GM21515 (cell line): ENCODE results near the gene APC2.

Experiments used
- ATAC-seq: cut with Tn5 transposase; IDR thresholded peaks from one replicate; pipeline ENCODE4 v1.9.1; 2021; ENCODE audit not compliant: unreplicated experiment

The APC2 gene

DNA sequence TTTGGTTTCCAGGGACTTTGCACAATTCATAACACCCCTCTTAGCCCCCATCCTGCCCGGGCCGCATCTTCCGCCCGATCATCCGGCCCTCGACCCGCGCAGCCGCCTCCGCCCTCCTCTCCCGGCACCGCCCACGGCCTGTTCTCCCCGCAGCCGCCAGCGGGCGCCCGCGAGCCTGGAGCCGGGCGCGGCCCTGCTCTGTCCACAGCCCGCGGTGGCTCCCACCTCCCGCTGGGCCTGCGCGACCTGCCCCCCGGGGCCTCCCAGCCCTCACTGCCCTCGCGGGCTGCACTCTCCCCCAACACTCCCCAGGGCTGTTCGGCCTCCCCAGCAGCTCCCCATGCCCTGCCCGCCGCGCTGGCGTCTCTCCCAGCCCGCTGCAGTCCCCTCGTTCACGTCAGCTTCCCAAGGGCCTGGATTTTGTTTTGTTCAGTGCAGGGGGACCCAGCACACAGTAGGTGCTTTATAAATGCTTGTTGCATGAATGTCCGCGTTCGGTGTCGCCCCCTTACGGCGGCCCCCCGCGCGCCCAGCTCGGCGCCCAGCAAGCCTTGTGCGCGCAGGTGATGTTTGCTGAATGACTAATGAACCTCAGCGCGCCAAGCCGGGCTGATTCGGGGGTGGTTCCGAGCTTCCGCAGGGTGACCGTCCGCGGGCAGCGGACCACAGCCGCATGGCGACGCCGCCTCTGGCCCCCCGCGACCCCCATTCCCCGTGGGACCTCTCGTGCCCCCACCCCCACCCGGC lies 4.6 kb upstream of the APC2 start:
- ATAC-seq: peak; percentile 59

DNA sequence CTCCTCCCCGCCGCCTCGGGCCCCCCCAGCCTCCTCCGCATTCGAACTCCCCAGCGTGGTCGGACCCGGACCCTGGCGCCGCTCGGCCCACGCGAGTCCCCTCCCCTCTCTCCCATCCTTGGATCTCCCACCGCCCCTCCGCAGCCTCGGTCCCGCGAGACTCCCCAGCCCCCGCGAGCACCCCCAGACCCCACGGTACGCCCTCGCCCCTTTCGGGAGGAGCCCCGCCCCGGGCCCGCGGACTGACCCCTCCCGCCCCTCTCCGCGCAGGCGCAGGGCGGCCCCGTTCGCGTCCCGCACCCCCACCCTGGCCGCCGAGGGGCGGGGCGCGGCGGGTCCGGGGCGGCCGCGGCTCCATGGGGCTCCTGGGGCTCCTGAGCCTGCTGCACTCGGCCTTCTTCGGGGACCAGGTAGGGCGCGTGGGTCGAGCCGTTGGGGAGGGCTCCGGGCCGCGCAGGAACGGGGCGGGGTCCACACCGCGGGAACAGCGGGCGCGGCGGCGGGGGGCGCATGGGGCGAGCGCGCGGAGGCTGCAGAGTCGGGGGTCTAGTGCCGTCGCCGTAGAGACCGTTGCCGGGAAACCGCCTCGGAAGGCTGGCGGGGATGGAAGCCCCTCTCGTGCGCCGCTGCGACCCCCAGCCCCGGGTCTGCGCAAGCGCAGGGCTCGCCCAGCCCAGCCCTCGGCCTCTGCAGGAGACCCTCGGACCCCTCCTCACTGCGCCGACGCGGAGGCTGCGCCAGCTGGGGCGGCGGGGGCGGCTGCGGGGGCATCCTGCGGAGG lies 3.8 kb upstream of the APC2 start:
- ATAC-seq: no peak

DNA sequence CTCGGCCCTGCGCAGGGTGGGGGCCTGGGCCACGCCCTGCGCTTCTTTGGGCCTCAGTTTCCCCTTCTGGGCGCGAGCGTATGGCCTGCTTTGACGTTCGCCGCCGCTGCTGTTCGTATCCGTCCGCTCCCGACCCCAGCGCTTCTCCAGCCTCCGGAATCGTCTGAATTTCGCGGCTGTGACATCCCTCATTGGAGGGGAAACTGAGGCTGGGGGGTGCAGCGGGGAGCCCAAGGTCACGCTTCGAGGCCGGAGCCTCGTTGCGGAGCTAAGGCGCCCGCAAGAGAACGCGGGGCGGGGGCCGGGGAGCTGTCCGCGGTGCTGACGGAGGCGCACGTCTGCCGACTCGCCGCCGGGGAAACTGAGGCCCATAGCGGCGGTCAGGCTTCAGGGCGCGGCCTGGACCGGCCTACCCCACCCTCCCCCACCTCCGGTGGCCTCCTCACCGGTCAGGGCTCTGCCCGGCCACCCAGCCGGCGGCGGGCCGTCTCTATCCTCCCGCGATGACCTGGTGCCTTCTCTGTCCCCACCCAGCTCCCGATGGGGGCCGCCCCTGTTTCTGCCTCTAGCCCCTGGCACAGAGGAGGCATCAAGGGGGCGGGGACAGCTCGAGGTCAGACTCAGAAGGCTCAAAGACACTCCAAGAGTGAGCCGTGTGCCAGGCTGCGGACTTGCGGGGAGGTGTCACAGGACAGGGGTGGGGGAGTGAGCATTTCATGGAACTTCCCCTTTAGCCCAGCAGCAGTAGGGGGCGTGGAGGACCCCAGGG lies 3.0 kb upstream of the APC2 start:
- ATAC-seq: no peak

DNA sequence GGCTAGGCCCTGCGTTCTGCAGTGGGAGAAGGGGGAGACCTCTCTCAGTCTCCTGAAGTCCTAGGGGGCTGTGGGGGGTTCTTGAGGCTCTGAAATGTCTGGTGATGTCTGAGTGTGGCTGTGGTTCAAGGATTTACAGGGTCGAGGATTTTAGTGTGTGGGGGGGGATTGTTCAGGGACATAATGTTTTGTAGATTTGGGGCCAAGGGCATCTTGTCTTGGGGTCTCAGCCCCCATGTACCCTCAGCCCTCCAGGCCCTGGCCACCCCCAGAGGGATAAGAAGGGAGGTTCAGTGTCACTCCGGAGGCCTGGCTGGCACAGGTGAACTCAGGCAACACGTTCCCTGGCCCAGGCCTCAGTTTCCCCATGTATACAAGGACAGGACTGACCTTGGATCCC lies 2.4 kb upstream of the APC2 start:
- ATAC-seq: no peak

DNA sequence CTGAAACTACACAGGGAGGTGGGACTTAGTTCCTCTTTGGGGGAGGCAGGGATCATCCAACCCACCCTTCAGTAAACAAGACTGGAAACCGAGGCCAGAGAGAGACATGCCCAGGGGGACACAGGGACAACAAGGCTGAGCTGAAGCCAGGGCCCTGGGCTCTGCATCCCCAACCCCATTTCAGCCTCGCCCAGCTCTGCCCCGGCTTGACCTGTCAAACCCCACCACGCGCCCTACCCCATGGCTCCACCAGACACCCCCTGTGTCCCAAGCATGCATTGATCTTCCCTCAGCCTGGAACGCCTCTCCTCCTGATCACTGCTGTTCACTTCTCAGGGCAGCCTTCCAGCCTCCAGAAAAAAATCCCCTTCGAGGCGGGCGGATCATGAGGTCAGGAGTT lies 2.0 kb upstream of the APC2 start:
- ATAC-seq: no peak

DNA sequence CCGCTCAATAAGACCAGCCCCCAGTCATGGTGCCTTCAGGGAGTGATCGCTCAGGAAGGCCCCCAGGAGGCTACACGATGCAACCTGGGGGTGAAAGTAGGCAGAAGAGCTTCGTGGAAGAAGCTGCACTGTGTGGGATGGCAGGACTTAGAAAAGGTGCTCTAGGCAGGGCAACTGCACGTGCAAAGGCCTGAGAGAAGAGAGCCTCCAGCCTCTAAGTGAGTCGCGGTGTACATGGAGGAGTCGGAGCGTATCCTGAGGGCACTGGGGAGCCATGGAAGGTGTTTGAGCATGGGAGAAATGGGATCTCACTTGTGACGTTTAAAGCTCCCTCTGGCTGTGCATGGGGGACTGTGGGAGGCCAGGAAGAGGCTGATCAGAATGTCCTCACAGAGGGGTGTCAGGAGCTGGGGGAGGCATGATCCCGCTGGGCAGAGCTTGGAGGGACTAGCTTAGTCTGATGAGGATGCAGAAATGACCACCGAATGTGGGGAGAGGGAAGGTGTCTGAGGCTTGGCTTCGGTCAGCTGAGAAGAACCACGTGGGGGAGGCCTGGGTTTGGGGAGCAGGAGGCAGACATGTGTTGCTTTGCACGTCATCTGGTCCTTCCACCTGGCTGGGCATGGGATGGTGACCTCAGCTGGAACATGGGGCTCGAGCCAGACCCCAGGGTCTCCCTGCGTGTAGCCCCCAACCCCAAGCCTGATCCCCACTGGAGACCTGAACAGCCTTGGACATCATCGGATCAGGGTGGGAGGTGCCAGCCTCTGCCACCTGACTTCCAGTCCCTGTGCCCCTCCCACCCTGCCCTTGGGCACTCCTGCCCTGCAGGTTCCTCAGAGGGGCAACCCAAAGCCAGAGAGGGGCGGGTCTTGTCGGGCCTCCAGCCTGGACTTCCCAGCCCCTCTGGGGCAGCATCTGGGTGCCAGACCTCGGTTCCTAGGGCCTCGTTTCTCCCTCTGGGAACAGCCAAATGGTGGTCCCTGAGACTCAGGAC lies 1.1 kb downstream of the APC2 start:
- no peak for ATAC-seq

DNA sequence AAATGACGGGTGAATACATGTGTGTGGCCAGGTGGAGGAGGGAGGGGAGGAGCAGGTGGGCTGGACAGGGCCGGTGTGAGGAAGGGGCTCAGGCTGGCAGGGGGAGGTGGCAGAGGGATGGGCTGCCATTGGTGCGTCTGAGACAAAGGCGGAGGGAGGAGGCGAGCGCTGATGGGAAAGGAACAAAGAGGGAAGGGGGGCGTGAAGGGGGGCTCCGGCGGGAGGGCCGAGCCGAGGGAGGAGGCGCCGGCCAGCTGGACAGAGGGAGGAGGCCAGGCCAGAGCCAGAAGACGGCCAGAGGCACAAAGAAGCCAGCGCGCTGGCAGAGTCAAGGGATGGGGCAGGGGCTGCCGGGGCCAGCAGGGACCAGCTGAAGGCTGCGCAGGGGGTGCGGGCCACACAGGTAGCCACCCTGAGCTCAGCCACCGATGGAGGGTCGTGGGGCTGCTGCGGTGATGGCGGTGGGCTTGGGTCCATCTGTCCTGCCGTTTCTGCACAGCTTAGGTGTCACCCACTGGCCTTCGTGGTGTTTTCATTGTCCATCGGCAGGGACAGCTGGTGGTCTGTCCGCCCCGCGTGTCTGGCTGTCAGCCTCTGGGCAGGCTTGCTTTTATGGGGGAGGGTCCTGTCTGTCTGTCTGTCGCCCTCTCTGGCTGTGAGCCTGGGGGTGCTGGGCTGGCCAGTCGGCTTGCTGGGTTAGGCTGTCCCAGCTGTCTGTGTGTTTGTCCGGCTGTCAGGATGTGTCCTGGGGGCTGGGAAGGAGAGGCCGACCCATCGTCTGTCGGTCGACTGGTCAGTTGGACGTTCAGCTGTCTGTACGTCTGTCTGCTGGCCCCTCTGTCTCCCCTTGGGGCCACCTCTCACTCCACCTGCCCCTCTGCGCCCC lies 2.2 kb downstream of the APC2 start:
- ATAC-seq: no peak

DNA sequence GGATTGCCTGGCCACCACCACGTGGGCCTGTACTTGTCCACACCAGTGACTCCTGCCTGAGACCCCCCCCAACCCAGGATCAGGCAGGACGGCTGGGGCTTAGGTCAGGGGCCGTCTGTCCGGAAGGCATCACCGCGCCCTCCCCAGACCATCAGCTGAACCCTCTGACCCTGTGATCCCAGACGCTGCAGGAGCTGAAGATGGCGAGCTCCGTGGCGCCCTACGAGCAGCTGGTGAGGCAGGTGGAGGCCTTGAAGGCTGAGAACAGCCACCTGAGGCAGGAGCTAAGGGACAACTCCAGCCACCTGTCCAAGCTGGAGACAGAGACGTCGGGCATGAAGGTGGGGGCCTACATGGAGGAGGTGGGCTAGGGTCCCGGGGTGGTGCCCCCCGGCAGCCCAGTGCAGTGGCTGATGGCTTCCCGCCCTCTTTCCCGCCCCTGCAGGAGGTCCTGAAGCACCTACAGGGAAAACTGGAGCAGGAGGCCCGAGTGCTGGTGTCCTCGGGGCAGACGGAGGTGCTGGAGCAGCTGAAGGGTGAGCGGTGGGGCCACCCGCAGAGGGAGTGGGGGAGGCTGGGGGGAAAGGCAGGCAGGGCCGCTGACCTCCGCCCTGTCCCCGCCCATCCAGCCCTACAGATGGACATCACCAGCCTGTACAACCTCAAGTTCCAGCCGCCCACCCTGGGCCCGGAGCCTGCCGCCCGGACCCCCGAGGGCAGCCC lies 3.0 kb downstream of the APC2 start:
- no peak for ATAC-seq

DNA sequence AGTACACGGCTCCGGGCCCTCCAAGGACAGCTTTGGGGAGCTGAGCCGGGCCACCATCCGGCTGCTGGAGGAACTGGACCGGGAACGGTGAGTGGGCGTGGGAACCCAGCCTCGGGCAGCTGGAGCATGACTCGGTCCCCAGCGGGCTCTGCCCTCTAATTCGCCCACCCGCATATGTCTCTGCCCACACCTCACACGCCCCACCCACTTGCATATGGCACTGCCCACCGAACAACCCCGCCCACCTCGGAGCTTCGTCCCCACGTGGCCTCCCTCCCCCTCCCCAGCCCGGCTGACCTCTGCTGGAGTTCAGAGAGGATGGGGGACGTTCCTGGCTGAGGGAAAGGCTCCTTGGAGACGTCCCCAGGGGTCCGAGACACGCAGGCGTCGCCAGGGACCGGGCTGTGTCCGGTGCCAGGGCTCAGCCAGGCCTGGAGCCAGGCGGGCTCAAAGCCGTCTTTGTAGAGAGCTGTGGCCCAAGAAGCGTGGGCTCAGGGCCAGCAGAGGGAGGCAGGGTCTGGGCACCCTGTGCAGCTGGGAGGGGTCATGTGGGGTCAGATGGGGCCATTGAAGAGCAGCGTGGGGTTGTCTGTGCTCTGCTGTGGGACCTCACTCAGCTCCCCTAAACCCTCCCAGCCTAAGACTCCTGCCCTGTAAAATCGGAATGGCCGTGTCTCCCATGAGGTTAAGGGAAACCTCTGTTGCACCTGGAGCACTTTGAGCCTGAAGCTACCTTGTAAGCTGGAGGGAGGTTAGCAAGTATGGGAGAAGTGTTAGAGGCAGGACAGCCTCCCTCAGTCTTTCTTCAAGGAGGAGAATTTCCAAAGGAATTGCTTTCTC lies 3.8 kb downstream of the APC2 start:
- ATAC-seq: no peak

DNA sequence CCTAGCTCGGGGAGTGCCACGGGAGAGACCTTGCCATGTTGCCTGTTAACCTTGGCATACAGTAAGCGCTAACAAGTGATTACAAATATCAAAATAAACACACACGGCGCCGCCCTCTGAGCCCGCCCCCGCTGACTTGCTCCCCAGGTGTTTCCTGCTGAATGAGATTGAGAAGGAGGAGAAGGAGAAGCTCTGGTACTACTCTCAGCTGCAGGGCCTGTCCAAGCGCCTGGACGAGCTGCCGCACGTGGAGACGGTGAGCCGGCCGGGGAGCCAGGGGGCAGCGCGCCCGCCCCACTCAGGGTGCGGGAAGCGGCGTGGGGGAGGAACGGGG lies 5.0 kb downstream of the APC2 start:
- no peak for ATAC-seq

DNA sequence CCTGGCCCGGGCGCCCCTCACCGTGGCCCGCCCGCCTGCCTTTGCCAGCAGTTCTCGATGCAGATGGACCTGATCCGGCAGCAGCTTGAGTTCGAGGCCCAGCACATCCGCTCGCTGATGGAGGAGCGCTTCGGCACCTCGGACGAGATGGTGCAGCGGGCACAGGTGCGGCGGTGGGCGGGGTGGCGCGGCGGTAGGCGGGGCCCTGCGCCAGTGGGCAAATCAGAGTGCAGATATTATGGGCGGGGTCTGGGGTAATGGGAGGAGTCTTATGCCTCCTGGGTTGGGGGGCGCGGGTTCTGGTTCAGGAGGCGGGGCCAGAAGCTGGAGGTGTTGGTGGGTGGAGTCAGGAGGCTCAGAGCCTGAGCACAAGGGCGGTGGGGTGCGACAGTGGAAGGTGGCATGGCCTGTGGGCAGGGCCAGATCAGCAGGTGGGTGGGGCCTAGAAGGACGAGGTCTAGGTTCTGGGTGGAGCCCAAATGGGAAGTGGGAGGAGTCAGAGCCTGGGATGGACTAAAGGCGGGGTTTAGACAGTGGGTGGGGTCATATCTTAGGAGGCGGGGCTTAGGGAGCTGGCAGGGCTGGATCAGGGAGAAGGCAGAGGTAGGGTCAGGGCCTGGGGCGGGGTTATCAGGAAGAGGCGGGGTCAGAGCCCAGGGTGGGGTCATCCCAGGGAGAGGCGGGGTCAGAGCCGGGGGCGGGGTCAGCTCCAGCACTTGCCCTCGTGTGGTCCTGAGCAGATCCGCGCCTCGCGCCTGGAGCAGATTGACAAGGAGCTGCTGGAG lies 5.6 kb downstream of the APC2 start:
- ATAC-seq: no peak

DNA sequence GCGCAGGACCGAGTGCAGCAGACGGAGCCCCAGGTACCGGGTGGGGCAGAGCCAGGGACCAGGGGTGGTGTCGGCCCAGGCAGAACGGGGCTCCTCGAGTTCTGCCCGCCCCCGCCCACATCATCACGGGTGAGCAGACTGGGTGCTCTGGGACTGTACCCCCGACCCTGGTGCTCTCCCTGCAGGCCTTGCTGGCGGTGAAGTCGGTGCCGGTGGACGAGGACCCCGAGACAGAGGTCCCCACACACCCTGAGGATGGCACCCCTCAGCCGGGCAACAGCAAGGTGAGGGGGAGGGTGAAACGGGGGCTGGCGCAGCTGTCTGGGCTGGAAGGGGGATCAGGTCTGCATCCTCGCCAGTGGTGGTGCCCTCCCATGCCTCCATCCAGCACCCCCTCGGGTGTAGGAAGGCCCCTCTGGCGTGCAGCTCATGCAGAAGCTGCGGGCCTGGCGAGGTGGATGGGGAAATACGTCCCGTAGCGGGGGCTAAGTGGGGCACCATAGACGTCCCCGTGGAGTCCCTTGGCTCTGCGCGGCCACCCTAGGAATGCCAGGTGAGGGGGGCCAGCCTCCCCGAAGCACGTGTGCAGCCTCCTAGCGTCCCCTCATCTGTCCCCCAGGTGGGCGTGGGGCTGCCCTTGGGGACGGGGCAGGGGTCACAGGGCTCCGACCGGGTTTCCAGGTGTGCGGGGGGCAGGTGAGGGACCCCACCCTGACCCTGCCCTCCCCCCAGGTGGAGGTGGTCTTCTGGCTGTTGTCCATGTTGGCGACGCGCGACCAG lies 6.4 kb downstream of the APC2 start:
- no peak for ATAC-seq

DNA sequence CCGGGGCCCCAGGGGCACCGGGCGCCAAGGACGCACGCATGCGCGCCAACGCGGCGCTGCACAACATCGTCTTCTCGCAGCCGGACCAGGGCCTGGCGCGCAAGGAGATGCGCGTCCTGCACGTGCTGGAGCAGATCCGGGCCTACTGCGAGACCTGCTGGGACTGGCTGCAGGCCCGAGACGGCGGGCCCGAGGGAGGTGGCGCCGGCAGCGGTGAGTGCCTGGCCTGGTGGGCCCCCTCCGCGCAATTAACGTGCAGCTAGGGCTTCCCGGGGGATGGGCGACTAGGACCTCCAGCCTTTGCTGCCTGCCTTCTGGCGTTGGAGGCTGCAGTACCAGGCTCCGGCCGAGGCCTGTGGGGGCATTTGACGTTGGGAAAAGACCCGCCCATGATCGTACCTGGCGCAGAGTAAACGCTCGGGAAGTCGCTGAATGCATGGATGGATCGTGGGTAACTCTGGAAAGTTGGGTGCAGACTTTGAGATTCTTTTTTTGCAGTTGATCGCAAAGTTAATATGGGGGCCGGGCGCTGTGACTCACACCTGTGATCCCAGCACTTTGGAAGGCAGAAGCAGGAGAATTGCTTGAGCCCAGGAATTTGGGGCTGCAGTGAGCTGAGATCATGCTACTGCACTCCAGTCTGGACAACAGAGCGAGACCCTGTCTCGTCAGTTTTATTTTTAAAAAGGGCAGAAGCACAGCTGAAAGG lies 7.3 kb downstream of the APC2 start:
- ATAC-seq: no peak

DNA sequence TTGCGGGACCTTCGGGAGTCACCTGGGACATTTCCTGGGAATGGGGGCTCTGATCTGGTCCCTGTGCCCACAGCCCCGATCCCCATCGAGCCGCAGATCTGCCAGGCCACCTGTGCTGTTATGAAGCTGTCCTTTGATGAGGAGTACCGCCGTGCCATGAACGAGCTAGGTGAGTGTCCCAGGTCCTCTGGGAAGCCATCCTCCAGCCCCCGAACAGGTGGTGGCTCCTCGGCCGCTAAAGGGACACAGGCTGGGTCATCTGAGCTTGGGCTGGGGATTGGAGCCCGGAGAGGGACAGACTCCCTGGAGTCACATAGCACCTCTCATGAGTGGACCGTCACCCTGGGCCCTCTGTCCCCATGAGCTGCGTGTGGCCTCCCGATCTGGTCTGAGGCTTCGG lies 8.0 kb downstream of the APC2 start:
- ATAC-seq: no peak

DNA sequence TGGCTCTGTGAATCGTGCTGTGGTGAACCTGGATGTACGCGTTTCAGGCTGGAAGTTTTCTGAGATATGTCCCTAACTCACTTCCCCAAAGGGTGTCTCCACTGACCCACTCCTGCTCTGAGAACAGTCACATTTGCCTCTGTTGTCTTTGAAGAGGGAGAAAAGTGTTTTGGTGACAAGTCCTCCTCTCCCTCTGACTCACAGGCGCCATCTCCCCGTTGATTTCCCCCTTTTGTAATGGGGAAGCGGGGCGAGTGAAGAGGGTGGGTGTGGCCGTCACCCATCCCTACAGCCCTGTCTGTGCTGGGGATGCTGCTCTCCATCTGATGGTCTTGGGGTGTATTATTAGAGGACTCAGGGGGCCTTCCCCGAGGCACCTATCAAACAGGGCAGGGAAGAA lies 9.6 kb downstream of the APC2 start:
- ATAC-seq: no peak
